ENCODE data around the gene LUC7L.
A peak's percentile ranks its signal among the peaks of the same experiment; 100 is the strongest.
"Not testable (repeated sequence)": the region's sequence is repeated elsewhere in the genome, so short reads cannot be mapped to it uniquely, and the experiment has no call there.

Gene LUC7L

DNA sequence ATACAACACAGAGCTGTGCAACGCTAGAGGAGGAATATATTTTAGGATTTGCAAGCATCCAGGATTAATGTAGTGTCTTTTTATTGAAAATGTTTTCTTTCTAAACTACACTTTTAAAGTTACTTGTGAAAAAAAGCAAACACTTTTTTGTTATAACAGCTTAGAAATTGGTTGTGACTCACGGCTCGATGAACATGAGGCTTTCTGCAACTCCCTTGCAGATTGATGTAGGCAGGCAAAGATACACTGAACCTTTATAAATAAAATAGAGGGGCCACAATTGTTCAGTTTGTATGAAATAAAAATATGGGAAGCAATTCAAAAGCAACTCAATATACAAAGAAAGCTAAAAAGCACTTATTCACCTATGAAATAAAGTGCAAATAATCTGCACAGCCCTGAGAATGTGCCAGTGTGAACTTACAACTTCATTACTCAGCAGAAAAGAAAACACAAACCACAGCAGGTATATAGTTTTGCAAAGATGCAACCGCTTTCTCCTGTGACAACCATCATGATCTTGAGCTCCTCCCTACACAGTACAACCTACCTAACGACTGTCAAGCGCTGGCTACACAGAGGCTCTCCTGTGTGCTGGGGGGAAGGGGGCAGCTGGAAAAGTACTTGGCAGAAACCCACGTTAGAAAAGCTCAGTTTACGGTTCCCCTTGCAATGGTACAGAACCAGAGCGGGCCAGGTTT, 948 bp downstream of the LUC7L start:
- DNase-seq, result no peak

GRCh38 chr16:220021-220420, 9.2 kb downstream of the LUC7L start:
- DNase-seq, result no peak

- no peak for DNase-seq
These were observed 16.2 kb downstream of the LUC7L start for GRCh38 chr16:212999-213398.

DNA sequence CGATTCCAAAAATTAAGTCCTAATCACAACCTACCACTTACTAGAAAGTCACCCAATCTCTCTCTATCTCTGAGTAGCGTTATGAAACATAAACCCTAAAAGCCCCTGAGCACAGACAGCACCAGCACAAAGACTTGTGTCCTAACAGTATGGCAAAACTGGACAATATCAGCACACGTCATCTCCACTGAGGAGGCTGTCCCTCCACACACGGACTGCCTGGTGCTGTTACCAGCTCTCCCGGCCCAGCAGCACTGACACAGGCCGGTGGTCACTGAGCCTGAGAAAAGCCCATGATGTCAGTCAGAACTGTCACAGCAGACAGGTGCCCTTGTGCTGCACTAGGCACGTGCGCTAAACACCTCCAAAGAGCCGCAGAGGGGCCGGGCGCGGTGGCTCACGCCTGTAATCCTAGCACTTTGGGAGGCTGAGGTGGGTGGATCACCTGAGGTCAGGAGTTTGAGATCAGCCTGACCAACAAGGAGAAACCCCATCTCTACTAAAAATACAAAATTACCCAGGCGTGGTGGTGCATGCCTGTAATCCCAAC, 17.5 kb downstream of the LUC7L start:
- not testable (repeated sequence) for DNase-seq

- not testable (repeated sequence) for DNase-seq
These were observed 19.9 kb downstream of the LUC7L start for GRCh38 chr16:209359-209758.

- DNase-seq, result not testable (repeated sequence)
These were observed 25.2 kb downstream of the LUC7L start for GRCh38 chr16:204046-204445.

DNA sequence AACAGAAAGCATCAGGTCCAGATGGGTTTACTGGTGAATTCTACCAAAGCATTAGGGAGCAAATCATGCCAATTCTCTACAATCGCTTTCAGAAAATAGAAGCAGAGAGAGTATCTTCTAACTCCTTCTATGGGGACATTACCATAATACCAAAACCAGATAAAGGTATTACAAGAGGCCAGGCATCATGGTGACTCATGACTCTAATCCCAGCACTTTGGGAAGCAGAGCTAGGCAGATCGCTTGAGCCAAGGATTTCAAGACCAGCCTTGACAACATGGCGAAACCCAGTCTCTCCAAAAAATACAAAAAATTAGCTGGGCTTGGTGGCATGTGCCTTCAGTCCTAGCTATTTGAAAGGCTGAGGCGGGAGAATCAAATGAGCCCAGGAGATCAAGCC, 26.0 kb downstream of the LUC7L start:
- no peak for DNase-seq

GRCh38 chr16:200388-200787, 28.9 kb downstream of the LUC7L start:
- no peak for DNase-seq

DNA sequence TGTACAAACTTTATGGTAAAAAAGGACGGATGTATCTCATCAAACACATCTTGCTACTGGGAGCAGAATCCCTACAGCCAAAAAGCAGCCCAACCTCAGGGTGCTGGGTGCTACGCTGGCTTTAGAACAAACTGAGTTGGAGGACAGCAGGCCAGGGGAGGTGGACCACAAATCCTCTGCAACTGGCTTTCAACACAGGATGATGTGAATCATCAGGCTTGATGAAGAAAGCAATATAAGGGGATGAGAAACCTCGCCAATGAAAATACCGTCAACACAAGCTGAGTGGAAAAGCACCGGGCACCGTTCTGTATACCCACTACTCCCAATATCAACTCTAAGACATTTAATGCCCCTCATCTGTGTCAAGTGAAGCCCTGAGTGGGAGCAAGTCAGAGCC, 34.7 kb downstream of the LUC7L start:
- no peak for DNase-seq

GRCh38 chr16:193441-193840, 35.8 kb downstream of the LUC7L start:
- DNase-seq, result no peak

DNA sequence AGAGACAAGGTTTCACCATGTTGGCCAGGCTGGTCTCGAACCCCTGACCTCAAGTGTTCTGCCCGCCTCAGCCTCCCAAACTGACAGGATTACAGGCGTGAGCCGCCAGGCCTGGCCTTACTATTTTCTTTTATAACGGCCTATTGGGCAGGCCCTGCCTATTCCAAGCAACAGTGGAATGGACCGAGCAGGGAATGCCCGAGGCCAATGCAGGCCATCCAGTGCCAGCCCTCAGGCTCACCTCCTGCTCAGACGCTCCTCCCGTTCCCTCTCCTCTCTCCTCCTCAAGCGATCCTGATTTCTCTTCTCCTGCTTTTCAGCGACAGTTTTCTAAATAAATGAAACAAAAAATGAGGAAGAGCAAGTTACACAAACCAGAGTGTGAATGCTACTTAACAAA, 36.6 kb downstream of the LUC7L start:
- no peak for DNase-seq

DNA sequence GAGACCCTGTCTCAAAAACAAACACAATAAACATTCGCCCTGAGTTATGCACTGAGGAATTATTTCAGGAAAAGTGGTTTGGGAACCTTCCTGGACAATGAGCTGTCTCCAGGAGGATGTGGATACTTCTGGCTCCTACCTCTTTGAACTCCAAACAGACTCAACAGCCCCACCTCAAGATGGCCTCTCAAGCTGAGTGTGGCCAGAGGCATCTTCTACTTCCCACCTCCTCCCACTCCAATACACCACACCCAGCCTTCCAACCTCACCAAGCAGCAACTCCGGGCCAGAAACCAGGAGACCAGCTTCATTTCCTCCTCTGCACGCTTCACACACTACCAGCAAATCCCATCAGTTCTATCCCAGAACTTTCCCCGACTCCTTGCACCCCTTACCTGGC, 37.4 kb downstream of the LUC7L start:
- DNase-seq, result no peak

DNA sequence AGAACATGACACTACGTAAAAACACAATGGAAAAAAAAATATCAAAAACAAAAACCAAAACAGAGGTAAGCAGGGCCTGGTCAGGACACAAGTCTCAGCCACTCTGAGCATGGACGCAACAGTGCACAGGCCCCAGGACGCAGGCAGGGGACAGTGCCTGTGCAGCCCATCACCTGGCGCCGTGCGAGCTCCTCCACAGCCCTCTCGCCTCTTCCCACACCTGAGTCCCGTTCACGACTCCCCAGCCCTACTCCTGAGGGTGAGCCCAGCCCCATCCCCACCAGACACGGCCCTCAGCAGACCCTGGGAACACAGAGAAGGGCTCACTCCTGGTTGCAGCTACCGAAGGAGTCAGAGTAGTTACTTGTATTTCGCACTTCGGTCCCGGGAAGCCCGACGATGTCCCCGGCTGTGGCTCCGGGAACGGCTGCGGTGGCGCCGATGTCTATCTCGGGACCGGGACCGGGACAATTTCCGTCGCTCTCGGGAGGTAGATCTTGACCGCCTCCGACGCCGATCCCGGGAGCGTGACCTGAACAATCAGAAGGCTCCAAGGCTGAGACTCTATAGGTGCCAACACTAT, 39.6 kb downstream of the LUC7L start:
- no peak for DNase-seq

DNA sequence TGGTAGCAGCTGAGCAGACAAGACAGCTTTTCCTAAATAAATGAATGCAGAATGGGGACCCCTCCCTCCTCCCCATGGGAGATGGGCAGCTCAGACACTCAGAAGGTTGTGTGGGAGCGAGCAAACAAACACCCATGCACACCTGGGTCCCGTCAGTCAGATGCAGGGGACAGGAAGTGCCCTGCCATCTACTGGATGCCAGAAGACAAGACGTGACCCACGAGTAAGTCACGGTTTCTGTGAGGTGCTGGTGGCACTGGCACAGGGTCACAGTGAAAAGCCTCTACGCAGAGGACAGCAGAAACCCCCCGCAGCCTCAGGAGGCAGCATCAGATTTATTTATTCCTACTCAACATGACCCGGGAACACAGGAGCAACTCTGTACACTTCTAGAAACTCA, 40.6 kb downstream of the LUC7L start:
- DNase-seq, result no peak

GRCh38 chr16:187330-187729, 41.9 kb downstream of the LUC7L start:
- no peak for DNase-seq

DNA sequence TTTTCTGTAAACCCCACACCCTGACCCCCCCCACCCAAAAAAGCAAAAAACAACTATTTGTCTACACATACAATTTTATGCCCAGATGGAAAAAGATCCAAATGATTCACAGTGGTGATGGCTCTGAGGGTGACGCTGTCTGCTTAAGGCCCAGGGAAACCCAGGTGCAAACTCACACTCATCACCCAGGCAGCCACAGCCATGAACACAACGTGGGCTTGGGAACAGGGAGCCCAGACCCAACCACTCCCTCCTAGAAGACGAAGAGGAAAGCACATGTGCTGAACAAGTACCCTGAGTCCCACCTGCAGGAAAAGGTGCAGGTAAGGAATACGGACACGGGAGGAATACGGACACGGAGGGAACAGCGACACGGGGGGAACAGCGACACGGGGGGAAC, 43.6 kb downstream of the LUC7L start:
- no peak for DNase-seq

- DNase-seq, result no peak
These were observed 44.0 kb downstream of the LUC7L start for GRCh38 chr16:185213-185612.

DNA sequence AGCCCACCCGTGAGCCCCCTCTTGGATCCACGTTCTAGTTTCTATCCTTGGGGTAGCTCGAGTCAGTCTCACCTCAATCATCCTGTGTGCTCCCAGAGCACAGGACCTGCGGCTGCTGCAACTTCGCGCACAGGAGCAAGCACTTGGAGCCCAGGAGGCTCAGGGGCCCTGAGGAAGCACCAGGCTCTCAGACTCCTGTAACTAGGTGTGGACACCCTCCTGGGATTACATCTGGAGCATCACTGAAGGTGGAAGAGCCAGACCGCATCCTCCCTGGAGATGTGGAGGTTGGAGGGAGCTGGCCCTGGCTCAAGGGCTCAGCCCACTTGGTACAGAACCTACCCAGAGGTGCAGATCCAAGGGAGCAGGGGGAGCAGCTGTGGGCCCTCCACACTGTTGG, 46.2 kb downstream of the LUC7L start:
- no peak for DNase-seq

- no peak for DNase-seq
These were observed 47.7 kb downstream of the LUC7L start for GRCh38 chr16:181565-182021.

DNA sequence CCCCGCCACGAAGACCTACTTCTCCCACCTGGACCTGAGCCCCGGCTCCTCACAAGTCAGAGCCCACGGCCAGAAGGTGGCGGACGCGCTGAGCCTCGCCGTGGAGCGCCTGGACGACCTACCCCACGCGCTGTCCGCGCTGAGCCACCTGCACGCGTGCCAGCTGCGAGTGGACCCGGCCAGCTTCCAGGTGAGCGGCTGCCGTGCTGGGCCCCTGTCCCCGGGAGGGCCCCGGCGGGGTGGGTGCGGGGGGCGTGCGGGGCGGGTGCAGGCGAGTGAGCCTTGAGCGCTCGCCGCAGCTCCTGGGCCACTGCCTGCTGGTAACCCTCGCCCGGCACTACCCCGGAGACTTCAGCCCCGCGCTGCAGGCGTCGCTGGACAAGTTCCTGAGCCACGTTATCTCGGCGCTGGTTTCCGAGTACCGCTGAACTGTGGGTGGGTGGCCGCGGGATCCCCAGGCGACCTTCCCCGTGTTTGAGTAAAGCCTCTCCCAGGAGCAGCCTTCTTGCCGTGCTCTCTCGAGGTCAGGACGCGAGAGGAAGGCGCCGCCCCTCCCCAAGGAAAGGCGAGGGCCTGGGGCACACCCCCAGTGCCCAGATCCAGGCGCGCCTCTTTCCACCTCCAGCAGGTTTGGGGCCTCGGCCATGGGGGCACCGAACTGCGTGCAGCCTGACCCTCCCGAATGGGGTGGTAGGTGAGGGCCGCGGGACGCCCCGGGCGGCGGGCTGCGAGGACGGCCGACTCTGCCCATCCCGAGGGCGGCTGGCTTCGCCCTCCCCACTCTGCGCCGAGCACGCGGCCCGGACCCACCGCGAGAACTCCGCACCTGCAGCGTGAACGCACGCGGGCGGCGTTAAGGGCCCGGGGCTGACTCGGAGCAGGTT, 48.3 kb downstream of the LUC7L start:
- peak; percentile 80 for DNase-seq

DNA sequence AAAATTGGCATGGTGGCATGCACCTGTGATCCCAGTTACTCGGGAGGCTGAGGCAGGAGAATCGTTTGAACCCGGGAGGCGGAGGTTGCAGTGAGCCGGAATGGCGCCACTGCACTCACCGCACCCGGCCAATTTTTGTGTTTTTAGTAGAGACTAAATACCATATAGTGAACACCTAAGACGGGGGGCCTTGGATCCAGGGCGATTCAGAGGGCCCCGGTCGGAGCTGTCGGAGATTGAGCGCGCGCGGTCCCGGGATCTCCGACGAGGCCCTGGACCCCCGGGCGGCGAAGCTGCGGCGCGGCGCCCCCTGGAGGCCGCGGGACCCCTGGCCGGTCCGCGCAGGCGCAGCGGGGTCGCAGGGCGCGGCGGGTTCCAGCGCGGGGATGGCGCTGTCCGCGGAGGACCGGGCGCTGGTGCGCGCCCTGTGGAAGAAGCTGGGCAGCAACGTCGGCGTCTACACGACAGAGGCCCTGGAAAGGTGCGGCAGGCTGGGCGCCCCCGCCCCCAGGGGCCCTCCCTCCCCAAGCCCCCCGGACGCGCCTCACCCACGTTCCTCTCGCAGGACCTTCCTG, 49.1 kb downstream of the LUC7L start, which contains the start of gene HBQ1:
Gene HBQ1, plus strand, starts transcription at position 359 of the 575 bp plus-strand sequence. Its CDS starts 28 bp downstream, at position 387.
- DNase-seq, result peak; percentile 35

DNA sequence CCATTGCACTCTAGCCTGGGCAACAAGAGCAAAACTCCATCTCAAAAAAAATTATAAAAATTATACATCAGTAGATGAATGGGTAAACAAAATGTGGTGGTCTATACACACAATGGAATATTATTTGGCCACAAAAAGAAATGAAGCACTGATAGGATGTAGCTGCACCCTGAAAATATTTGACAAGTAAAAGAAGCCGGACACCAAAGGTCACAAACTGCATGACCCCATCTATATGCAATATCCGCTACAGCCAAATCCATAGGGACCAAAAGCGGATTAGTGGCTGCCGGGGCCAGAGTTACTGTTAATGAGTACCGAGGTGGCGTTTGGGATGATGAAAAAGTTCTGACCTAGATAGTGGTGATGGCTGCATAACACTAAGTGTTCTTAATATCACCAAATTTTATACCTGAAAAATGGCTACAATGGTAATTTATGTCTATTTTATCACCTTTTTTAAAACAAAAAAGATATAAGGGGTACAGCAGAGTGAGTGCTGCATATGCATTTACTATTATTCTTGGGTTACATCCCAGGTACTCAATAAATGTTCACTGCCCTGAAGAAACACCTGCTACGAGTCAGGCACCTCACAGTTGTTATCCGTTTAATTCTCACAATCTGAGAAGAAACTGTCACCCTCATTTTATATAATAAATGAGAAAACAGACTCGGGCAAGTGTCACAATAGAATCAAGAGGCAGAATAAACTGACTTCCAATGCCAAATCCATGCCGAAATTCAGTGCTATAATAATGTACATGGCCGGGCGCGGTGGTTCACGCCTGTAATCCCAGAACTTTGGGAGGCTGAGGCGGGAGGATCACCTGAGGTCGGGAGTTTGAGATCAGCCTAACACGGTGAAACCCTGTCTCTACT, 49.8 kb downstream of the LUC7L start:
- no peak for DNase-seq

Data from stimulated activated CD4-positive, alpha-beta T cell treated with anti-CD3 and anti-CD28 coated beads, Interleukin-12 subunit alpha, Interleukin-12 subunit beta, amount 100 ng/mL, for 4 hours (primary cell).